ENCODE results near the gene PTPRM. TPM values are rescaled to one million over a fixed set of nuclear protein-coding genes. Genes with fewer than 3 reads are reported as not detected.

The PTPRM gene
- total and polyA plus RNA-seq, 2 of the 4 experiments (the other 2 are of a cell fraction), result 28.3 to 51.2 TPM

DNA sequence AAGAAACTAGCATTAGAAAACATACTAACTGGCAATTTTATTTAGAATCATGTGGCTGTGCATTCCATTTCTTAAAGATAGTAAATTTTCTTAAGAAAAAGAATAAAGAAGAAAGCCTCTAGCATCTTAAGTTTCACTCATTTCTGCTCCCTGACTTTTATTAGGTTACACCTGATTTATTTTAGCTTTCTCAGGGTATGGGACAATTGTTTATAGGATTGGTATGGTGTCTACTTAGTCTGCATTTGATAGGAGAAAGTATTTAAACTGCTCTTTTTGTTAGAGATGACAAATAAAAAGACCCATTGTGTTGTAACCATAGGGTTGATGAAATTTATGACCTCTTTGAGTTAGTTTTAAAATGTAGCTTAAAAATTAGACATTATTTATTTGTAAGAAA is 115.2 kb downstream of the PTPRM start:
- Histone ChIP-seq H4K20me1 (ENCODE audit: insufficient read depth, low read length) (peaks cover 7% of the 10 kb centered on the region; the same call in 1 of the 2 replicates), H2BK5ac (ENCODE audit: low read depth, low read length, poor library complexity, severe bottlenecking) (no peak overlapping the region), H3K4me1 (ENCODE audit: control insufficient read depth, insufficient read depth, low read length) (no peaks in the 10 kb centered on the region), H4K5ac (ENCODE audit: low read depth, low read length) (no peak overlapping the region), H3K9me3 (ENCODE audit: control insufficient read depth, insufficient read depth, low read length) (no peaks in the 10 kb centered on the region), H2AFZ (replicated peaks; ENCODE audit: low read length, poor library complexity) (no peak overlapping the region), H2BK15ac (ENCODE audit: low read depth, low read length) (no peak overlapping the region), H3K4ac (ENCODE audit: low read depth, low read length) (no peak overlapping the region), H3K79me1 (ENCODE audit: low read depth in 1 of 2, low read length in 2 of 2) (peaks cover 8 to 17% of the 10 kb centered on the region in 2 experiments), H4K91ac (ENCODE audit: insufficient read depth, low read depth, low read length) (no peak overlapping the region), H3K18ac (ENCODE audit: low read depth, low read length) (no peak overlapping the region), H4K8ac (ENCODE audit: low read depth in 2 of 2, low read length in 2 of 2) (no peak overlapping the region), H3K27me3 (ENCODE audit: control insufficient read depth, insufficient read depth, low read length) (no peaks in the 10 kb centered on the region), H3K23ac (ENCODE audit: low read depth, low read length) (no peak overlapping the region), H3K4me2 (ENCODE audit: low read depth, low read length) (no peak overlapping the region), H2AK9ac (replicated peaks; ENCODE audit: low read depth, low read length, poor library complexity) (no peak overlapping the region), H3K4me3 (ENCODE audit: insufficient read depth, low read depth, low read length) (no peak overlapping the region), H2BK20ac (ENCODE audit: low read depth, low read length) (no peak overlapping the region), H2BK120ac (ENCODE audit: low read depth, low read length) (no peak overlapping the region), H3K14ac (replicated peaks; ENCODE audit: low read depth, low read length) (no peak overlapping the region), H3K56ac (ENCODE audit: extremely low read depth, insufficient read depth, low read length) (no peak overlapping the region), H3K27ac (ENCODE audit: insufficient read depth, low read length) (no peak overlapping the region), H3K36me3 (ENCODE audit: control insufficient read depth, insufficient read depth, low read length) (no peaks in the 10 kb centered on the region), H2AK5ac (ENCODE audit: low read depth, low read length) (no peak overlapping the region), H3K9ac (ENCODE audit: low read depth, low read length) (no peak overlapping the region), H3K9me1 (ENCODE audit: insufficient read depth, low read length) (peaks cover 8% of the 10 kb centered on the region; the same call in 1 of the 2 replicates)
- BruUV-seq (replicated peaks), result no TSS peak
- intact Hi-C loops (cut with micrococcal nuclease), result no loop called here
- ChIA-PET POLR2A (ENCODE audit: unreplicated experiment) (no interaction called here), CTCF (no interaction called here)
- ATAC-seq (ENCODE audit: low read depth), result no peak
- TF ChIP-seq, protein P1, sequence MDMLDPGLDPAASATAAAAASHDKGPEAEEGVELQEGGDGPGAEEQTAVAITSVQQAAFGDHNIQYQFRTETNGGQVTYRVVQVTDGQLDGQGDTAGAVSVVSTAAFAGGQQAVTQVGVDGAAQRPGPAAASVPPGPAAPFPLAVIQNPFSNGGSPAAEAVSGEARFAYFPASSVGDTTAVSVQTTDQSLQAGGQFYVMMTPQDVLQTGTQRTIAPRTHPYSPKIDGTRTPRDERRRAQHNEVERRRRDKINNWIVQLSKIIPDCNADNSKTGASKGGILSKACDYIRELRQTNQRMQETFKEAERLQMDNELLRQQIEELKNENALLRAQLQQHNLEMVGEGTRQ (IDR thresholded peaks at IDR 0.05; ENCODE audit: low read depth, low read length), result no peak
- no peak for TF ChIP-seq CHD1 (IDR thresholded peaks at IDR 0.05; ENCODE audit: low read depth, low read length)
- no peak for TF ChIP-seq NFE2L2 (IDR thresholded peaks at IDR 0.05; ENCODE audit: low read depth, low read length)
- no peak for TF ChIP-seq RCOR1 (IDR thresholded peaks at IDR 0.05; ENCODE audit: insufficient replicate concordance, low read length)
- no peak for TF ChIP-seq MAFK (IDR thresholded peaks at IDR 0.05; ENCODE audit: low read depth, low read length)
- TF ChIP-seq MAZ (IDR thresholded peaks at IDR 0.05; ENCODE audit: borderline replicate concordance, low read depth, low read length), result no peak
- TF ChIP-seq RAD21 (IDR thresholded peaks at IDR 0.05; ENCODE audit: low read length), result no peak
- no peak for TF ChIP-seq FOS (IDR thresholded peaks at IDR 0.05; ENCODE audit: low read depth, low read length)
- TF ChIP-seq, protein P2, sequence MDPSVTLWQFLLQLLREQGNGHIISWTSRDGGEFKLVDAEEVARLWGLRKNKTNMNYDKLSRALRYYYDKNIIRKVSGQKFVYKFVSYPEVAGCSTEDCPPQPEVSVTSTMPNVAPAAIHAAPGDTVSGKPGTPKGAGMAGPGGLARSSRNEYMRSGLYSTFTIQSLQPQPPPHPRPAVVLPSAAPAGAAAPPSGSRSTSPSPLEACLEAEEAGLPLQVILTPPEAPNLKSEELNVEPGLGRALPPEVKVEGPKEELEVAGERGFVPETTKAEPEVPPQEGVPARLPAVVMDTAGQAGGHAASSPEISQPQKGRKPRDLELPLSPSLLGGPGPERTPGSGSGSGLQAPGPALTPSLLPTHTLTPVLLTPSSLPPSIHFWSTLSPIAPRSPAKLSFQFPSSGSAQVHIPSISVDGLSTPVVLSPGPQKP (IDR thresholded peaks at IDR 0.05; ENCODE audit: borderline replicate concordance, low read depth, low read length), result no peak
- no peak for TF ChIP-seq BHLHE40 (IDR thresholded peaks at IDR 0.05; ENCODE audit: low read depth, low read length)
- TF ChIP-seq POLR2A (IDR thresholded peaks at IDR 0.05; ENCODE audit: low read depth, low read length), result no peak
- no peak for TF ChIP-seq CEBPB (IDR thresholded peaks at IDR 0.05; ENCODE audit: low read depth, low read length)
- TF ChIP-seq MXI1 (IDR thresholded peaks at IDR 0.05; ENCODE audit: borderline replicate concordance, low read depth, low read length), result no peak
- no peak for TF ChIP-seq RFX5 (IDR thresholded peaks at IDR 0.05; ENCODE audit: low read depth, low read length)
- TF ChIP-seq, protein P3, sequence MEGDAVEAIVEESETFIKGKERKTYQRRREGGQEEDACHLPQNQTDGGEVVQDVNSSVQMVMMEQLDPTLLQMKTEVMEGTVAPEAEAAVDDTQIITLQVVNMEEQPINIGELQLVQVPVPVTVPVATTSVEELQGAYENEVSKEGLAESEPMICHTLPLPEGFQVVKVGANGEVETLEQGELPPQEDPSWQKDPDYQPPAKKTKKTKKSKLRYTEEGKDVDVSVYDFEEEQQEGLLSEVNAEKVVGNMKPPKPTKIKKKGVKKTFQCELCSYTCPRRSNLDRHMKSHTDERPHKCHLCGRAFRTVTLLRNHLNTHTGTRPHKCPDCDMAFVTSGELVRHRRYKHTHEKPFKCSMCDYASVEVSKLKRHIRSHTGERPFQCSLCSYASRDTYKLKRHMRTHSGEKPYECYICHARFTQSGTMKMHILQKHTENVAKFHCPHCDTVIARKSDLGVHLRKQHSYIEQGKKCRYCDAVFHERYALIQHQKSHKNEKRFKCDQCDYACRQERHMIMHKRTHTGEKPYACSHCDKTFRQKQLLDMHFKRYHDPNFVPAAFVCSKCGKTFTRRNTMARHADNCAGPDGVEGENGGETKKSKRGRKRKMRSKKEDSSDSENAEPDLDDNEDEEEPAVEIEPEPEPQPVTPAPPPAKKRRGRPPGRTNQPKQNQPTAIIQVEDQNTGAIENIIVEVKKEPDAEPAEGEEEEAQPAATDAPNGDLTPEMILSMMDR (conservative IDR thresholded peaks at IDR 0.05; ENCODE audit: low read depth, low read length), result no peak
- no peak for TF ChIP-seq SMC3 (IDR thresholded peaks at IDR 0.05; ENCODE audit: low read depth, low read length)
- dilution Hi-C loops (cut with HindIII; ENCODE audit: low sequenced_read_pairs, unreplicated experiment), result no loop called here
- DNase-seq, result no peak
- in situ Hi-C loops (cut with MboI; ENCODE audit: low sequenced_read_pairs), result no loop called here
